GM12872 (cell line): ENCODE measurements around the gene CATSPERD.

ENCODE experiments used
- TF ChIP-seq, protein P1 (sequence below): IDR thresholded peaks from 3 replicates; pipeline ENCODE4 v1.5.1; 2011; ENCODE audit warnings: low read depth, mild to moderate bottlenecking, low read length, moderate library complexity; ENCODE audit not compliant: insufficient read depth

Gene CATSPERD

DNA sequence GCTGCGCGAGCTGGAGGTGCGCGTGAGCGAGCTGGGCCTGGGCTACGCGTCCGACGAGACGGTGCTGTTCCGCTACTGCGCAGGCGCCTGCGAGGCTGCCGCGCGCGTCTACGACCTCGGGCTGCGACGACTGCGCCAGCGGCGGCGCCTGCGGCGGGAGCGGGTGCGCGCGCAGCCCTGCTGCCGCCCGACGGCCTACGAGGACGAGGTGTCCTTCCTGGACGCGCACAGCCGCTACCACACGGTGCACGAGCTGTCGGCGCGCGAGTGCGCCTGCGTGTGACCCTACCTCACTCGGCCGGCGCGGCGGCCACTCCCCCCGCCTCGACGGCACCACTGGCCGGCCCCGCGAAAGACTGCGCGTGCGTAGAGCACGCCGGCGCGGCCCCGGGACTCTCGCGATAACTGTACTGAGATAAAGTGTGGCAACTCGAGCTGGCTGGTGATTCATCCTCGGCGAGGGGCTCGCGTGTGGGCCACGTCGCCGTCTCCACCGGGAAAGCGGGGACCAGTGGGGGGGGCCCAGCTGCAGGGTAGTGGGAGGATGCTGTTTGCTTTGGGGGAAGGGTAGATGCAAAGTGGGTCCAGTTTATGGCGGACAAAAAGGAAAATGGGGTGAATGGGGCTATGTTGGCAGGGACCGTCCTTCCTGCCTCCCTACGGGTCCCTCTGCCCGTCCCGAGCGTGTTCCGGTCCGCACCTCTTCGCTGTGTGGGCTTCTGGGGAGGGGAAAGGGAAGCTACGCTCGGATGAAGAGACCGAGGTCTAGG is 107.6 kb downstream of the CATSPERD start:
- TF ChIP-seq, protein P1, sequence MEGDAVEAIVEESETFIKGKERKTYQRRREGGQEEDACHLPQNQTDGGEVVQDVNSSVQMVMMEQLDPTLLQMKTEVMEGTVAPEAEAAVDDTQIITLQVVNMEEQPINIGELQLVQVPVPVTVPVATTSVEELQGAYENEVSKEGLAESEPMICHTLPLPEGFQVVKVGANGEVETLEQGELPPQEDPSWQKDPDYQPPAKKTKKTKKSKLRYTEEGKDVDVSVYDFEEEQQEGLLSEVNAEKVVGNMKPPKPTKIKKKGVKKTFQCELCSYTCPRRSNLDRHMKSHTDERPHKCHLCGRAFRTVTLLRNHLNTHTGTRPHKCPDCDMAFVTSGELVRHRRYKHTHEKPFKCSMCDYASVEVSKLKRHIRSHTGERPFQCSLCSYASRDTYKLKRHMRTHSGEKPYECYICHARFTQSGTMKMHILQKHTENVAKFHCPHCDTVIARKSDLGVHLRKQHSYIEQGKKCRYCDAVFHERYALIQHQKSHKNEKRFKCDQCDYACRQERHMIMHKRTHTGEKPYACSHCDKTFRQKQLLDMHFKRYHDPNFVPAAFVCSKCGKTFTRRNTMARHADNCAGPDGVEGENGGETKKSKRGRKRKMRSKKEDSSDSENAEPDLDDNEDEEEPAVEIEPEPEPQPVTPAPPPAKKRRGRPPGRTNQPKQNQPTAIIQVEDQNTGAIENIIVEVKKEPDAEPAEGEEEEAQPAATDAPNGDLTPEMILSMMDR = no peak
